GM19324 (cell line): ENCODE data around the gene SHQ1.
"Not testable (repeated sequence)": the region's sequence is repeated elsewhere in the genome, so short reads cannot be mapped to it uniquely, and the experiment has no call there.

Experiments
- ATAC-seq: cut with Tn5 transposase; IDR thresholded peaks from one replicate; pipeline ENCODE4 v1.9.1; 2021; ENCODE audit warnings: mild to moderate bottlenecking, moderate library complexity; ENCODE audit not compliant: unreplicated experiment, low FRiP score

SHQ1 gene

DNA sequence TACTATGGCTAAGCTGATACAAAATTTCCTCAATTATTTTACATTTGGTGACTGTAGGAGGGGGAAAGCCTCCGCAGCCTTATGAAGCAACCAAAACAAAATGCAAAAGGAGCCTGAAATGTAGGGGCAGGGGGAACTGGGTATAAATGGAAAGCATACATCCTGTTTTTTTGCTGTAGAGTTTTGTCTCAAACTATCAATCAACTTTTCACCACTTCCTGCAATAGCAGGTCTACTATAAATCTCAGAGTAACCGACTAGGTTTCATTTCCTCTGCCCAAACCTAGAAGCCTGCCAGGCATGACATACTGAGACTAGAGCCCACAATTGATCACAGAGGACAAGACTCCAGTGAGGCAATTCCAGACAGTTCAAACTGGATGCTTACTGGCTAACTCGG is 91.3 kb downstream of the SHQ1 start:
- ATAC-seq: peak; percentile 99

DNA sequence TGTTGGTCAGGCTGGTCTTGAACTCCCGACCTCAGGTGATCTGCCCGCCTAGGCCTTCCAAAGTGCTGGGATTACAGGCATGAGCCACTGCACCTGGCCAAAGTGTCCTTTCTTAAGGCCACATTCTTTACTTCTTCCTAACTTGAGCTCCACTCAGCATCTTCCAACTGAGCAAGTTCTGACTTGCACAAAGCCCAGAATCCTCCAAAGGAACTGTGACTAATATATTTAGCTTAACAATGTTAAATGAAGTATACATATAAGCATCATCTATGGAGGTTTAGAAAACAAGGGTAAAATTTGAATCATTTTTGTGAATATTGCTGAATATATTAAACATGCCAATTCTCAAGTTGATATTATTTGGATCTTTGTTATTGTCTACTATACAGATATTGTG is 93.7 kb downstream of the SHQ1 start:
- ATAC-seq: no peak

DNA sequence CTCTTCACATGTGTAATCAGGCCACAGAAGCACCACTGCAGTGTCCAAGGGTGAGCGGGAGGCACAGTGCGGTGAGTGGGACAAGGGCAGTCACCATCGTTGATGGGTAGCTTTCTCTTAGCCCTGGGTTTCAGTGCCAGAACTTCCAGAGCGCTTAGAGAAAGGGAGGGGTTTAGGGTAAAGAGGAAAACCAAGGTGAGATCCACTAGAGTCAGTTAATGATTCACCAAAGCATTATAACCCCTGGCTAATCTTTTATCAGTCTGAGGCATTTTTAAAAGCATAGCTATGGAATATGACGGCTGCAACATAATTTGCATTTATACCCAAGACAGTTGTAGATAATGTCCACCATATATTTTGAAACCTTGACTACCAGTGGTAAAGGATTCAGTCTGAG is 94.8 kb downstream of the SHQ1 start:
- no peak for ATAC-seq

DNA sequence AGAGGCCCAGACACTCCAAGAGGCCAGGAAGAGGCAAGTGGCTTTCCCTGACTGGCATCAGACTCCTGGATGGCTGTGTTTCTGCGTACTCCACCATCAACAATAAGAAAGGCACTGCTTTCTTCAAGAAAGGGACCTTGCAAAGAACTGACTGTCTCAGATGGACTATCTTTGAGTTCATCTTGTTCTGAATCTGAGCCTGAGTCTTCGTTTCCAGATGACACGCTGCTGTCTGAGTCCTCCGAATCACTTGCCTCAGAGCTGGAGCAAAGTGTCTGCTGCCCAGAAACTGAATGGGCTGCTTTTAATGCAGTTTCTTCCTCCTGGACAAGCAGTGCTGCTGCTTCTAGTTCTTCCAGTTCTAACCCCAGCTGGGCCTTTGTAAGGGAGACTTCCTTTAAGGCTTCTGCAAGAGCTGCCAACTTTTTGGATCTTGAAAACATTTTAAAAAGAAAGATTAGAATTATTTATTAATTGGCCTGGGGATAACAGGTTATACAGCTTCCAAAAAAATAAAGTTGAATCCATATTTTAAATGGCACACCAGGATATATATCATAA is 97.8 kb downstream of the SHQ1 start:
- ATAC-seq: no peak

DNA sequence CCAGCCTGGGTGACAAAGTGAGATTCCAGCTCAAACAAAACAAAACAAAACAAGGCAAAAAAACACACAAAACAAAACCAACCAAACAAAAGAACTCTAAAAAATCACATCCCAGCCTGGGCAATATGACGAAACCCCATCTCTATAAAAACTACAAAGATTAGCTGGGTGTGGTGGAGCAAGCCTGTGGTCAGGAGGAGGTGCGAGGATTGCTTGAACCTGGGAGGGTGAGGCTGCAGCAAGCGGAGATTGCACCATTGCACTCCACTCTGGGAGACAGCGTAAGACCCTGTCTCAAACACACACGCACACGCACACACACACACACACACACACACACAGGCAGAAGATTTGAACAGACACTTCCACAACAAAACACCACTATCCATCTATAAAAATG is 99.6 kb downstream of the SHQ1 start:
- ATAC-seq: no peak

DNA sequence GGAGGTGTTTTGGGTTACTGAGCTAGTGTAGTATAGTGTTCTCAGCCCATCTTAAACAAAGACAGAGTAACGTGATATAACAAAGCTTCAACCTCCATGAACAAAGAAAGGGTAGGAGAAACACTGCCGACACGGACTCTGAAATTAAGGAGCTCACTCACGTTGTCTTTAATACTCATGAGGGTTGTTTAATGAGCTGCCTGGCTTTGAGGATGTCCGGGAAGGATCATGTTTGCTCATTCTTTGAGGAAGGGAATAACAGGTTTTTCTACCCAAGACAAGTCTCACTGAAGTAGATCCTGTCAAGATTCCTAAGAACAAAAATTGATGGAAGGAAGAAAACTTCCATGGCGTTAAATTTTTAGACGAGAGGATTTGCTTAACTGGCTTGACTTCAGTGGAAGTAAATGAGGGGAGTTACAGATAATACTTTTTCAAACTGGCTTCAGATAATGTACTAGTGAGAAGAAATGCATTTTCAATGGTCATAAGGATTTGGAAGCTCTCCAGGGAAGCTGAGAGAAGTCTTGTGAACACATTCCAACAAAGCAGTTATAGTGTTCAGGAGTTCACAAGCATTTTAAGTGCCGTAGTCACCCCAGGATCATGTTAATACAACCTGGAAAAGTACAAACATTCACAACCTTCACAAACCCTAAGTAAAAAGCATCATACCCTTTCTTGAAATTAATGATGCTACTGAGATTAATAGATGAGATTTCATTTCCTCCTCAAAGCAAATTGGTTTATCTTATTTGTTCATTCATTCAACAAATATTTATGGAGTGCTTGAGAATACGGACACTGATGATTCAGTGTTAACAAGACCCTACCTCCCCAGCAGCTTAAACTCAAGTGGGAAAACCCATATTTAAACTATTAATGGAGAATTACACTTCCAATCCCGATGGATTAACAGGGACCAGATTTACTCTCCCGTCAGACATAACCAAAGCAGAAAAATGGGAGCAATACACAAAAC is 101.5 kb downstream of the SHQ1 start:
- ATAC-seq: no peak

DNA sequence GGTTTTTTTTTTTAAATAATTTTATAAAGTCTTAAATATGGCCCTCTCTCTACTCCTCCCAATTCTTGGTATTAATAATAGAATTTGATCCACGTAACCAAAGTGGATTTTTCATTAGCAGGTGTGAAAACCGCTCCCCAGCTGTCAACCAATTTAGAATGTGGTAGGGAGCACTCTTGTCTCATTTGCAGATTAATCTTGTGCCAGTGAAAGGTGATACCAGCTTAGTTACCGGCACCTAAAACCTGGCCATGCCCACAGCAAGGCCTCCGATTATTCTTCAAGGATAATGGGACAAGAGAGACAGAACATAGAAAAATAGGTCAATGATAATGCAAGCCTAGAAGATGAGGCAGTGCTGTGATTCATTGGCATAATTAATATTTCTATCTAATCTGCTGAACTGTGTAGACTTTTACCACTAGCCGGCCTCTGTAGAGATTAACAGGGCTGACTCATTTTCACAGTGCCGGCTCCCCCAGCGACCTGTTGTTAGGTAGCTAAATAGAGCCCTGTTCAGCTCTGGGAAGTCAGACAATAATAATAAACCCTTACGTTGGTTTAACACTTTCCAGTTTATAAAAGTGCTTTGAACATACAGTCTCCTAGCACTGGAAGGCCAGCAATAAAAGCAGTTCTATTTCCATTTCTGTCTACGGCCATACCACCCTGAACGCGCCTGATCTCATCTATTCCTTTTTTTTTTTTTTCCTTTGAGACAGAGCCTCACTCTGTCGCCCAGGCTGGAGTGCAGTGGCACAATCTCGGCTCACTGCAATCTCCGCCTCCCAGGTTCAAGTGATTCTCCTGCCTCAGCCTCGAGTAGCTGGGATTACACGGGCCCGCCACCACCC is 102.9 kb downstream of the SHQ1 start:
- ATAC-seq: no peak

DNA sequence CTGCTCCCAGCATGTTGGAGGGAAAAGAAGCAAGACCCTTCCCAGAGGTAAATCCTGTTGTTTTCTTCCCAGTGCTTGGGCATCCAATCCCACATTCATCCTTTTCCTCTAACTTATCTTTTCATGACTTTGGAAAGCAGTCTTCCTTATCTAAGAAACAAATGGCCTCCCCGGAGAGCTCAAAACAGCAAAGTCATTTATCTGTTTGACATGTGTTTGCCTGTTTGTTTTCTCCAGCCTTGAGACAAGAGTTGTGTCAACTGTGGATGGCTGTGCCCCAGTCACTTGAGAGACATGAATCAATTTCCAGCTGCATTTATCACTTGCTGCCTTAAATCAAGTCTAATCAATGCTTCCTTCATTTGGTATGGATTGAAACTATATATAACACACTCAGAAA is 103.9 kb downstream of the SHQ1 start:
- ATAC-seq: no peak

DNA sequence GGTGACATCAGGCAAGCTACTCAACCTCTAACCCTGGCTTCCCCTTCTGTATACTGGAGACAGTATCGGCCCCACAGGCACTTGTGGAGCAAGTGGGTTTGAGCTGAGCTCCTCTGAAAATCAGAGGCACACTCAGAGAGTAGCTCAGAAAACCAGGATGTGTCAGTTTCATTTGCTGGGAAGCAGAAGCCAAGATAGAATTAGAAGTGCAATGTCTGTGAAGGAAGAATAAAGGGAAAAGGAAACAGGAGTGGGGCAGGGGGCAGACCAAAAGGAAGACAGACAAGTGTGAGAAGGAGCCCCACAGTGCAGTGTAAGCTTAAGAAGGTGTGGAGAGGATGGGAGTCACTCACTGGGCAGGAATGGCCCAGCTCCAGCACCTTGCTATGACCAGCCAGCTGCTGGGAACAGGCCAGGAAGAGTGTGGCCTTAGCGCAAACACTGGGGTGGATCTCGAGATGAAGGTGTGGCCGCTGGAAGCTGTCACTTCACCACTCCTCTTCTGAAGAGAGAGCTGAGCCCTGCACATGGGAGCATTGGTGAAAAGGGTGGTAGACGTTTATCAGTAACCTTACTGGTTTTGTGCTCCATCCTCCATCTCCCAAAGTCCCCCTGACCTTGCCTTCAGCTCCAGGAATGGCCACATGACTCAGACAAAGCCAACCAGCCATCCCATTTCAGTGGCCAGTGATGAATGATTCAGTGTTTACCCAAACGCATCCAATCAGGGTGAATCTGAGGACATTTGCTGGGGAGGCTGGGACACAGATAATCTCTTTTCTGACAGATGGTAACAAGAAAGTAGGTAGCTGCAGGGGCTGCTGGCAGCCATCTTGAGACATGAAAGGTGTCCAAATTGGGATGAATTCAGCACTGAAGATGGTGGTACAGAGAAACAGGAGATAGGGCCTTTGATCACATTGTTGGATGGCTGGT is 108.4 kb downstream of the SHQ1 start:
- ATAC-seq: no peak

DNA sequence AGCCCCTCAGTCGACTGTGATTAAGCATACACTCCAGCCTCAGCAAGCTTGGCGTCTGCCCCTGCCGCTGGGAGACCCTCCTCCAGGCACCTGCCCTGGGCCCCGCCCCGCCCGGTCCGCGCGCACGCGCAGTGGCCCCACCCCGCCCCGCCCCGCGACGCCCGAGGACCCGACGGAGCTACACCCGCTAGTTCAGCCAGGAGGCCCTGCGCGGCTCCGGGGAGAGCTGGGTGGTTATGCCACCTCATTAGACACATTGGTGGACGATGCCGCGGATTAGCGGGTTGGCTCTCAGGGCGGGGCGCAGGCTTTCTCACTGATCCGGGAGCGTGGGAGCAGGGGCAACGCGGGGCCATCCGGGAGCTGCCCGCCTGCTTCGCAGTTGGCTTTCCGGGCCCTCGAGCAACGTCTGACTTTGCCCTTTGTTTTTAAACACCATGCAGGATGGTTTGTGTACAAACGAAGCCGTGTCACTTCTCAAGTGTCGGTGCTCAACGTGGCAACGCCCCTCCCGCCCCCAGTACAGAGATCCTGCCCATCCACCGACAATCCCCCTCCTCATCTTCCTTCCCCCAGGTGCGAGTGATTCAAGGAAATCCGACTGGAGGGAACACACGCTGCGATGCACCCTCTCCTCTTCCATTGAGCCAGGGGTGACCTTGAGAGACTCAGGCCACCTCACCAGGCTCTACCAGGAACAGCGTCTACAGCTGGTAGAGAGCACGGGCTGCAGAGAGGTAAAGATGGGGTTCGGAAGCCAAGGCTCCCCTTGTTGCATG is 109.3 kb downstream of the SHQ1 start:
- ATAC-seq: peak; percentile 51

DNA sequence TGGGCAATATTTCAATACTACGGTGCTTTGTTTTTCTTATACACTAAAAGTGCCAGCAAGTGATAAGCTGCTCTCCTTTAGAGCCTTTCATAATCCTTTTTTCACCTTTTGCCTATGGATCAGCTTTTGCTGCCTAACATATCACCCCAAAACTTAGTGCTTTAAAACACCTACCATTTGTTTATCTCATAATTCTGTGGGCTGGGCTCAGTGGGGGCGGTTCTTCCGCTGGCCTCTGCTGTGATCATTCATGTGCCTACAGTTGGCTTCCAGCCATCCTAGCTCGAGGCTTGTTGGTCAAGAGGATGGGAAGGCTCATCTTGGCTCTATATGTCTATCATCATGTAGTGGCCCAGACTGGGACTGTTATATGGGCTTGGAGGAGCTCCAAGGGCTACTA is 113.2 kb downstream of the SHQ1 start:
- not testable (repeated sequence) for ATAC-seq

DNA sequence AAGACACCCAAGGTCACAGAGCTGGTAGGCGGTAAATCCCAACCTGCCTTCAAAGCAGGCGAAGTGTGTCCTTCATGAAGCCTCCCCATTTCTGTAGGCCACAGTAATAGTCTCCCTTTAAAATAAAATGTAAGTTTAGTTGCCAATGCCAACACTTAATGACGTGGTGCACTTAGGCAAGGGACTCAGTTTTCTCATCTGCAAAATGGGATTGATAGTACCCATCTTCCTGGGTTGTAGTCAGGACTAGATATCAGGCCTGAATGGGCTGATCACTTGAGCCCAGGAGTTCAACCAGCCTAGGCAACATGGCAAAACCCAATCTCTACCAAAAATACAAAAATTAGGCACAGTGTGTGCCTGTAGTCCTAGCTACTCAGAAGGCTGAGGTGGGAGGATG is 114.6 kb downstream of the SHQ1 start:
- no peak for ATAC-seq

DNA sequence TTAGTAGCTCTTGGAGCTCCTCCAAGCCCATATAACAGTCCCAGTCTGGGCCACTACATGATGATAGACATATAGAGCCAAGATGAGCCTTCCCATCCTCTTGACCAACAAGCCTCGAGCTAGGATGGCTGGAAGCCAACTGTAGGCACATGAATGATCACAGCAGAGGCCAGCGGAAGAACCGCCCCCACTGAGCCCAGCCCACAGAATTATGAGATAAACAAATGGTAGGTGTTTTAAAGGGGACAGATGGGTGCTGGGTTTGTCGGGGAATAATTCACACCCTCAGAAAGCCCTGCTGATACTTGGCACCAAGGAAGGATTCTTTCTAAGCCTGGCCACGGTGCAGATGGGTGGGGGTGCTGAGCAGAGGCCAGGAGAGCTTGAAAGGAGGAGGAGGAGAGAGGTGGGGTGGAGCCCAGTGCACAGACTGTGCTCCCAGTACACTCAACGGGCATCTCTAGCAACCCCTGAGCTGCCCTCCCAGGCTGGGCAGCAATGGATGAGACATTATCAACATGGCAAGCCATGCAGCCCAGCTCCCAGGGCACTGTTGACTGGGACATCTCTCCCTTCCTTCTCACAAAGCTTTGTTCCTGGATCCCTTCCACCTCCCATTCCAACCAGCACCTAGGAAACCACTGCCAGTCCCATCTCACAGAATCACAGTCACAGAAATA is 115.4 kb downstream of the SHQ1 start:
- ATAC-seq: not testable (repeated sequence)

DNA sequence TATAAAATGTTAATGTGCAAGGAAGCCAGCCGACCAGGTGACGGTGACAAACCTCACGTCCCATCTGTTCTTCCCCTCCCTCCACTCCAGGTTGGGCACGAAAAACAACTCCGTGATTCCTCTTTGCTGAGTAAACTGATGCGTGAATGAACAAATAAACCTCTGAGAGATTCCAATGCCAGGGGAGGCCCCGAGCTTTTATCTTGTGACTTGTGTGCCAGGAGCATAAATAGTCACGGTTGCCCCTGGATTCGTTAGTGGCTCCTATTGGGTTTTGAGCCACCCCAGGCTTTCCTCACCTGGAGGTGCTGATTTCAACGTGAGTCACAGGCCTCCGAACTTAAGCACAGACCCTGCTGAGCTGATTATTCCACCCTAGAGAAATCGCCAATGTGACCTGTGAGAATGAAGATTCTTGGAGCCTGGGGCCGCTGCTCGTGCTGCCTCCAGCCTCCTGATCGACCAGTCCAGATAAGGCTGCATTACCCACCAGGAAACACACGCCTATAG is 119.2 kb downstream of the SHQ1 start:
- ATAC-seq: no peak

DNA sequence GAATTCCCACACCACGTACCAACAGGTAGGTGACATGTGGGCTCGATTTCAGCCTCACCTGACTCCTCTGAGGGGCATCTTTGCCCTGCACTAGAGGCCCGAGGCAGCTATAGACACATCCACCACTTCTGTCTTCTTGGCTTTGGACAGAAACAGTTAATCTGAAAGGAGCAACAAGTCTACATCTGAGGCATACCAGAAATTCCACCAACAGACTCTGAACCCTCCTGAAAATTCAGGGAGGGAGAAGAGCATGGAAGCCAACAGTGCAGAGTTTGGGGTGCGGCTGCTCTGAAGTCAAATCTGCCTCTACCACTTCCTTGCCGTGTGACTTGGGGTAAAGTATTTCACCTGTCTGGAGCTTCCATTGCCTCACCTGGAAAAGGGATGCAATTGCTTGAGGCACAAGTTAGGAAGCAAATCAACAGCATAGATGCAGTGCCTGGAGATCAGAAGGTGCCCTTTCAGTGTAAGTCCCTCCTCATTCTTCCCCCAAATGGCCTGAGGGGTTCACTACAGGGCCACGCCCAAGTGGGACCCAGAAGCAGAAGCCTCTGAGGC is 119.8 kb downstream of the SHQ1 start:
- no peak for ATAC-seq

DNA sequence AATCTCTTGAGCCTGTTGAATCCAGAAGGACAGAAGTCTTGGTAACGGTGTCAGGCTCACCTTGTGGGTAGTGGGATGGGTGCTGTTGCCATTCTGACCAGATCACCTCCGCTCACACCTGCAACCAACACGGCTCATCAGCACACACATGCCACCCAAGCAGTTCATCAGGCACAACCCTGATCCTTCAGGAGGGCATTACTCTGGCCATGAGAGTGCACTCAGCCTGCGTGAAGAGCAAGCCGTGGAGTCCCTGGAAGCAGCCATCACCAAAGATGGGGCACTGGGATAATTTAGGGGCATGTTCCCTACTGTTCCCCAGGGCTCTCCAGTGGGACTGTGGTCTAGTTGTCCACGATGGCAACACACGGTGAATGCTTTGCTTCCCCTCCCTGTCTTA is 120.5 kb downstream of the SHQ1 start:
- no peak for ATAC-seq

DNA sequence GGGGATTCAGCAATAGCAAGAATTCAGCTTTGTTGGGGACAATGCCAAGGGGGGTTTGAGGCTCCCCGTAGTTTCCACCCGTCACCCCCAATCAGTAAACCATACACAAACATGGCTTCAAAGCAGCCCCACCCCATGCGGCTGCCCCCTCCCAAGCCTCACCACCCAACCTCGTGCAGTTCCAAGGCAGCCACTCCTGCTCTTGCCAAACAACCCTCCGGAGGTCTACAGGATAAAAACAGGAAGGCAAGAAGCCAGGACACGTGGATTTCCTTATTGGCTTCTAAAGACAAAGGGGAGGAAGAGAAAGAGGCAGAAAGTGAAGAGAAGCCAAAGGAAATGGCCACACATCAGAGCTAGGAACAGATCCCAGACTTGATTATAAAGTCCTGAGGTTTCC is 121.1 kb downstream of the SHQ1 start:
- ATAC-seq: no peak

DNA sequence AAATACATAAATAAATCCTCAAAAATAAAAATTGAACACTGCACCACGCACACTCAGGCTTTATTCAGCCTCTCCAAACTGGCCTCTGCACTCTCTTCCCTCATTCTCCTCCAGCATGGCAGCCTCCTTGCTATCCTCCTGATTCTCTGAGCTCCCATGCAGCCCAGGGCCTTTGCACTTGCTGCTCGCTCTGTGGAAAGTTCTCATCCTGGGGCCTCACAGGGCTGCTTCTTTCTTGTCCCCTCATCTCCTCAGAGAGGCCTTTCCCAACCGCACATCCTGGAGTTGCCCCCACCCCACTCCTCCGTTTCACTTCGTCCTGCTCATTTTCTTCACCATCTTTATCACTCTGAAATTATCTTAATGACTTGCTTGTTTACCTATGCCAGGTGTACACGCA is 123.0 kb downstream of the SHQ1 start:
- ATAC-seq: no peak
